ENCODE measurements around the gene HSDL1. TPM values are rescaled to one million over a fixed set of nuclear protein-coding genes. Genes with fewer than 3 reads are reported as not detected.

HSDL1 gene
- total RNA-seq, 1 experiment from 2014 or later, result 55.2 TPM

- Histone ChIP-seq H4K20me1 (ENCODE audit: insufficient read depth, low read depth, low read length) (peaks cover 7% of the 10 kb centered on the region; the same call in 1 of the 2 replicates), H3K27me3 (ENCODE audit: low read length) (no peaks in the 10 kb centered on the region), H3K27ac (ENCODE audit: low read length) (no peak overlapping the region), H3K36me3 (ENCODE audit: insufficient read depth, low read length) (no peaks in the 10 kb centered on the region), H3K4me1 (ENCODE audit: low read length) (peaks cover 15% of the 10 kb centered on the region), H3K9me3 (ENCODE audit: low read length) (no peaks in the 10 kb centered on the region), H3K4me2 (ENCODE audit: low read depth, low read length, poor library complexity, severe bottlenecking) (no peak overlapping the region), H3K9me2 (replicated peaks; ENCODE audit: insufficient read depth, low read length) (no peaks in the 10 kb centered on the region), H2AFZ (ENCODE audit: low read length) (no peak overlapping the region), H3K79me2 (ENCODE audit: low read length) (peaks cover 96% of the 10 kb centered on the region), H3K9ac (ENCODE audit: low read length) (no peak overlapping the region), H3K4me3 (ENCODE audit: low read length) (no peak overlapping the region)
- DNase-seq, result no peak
Measured at GRCh38 chr16:84105301-84105815, 39.6 kb downstream of the HSDL1 start.

- H4K20me1 ChIP-seq (ENCODE audit: insufficient read depth, low read depth, low read length), result no peaks in the 10 kb centered on the region
- H3K27me3 ChIP-seq (ENCODE audit: low read length), result no peaks in the 10 kb centered on the region
- no peaks in the 10 kb centered on the region for H3K9me2 ChIP-seq (replicated peaks; ENCODE audit: insufficient read depth, low read length)
- H3K36me3 ChIP-seq (ENCODE audit: insufficient read depth, low read length), result no peaks in the 10 kb centered on the region
- DNase-seq, result no peak
- no peak overlapping the region for H2AFZ ChIP-seq (ENCODE audit: low read length)
- H3K4me1 ChIP-seq (ENCODE audit: low read length), result peaks cover 10% of the 10 kb centered on the region
- H3K27ac ChIP-seq (ENCODE audit: low read length), result no peak overlapping the region
- no peak overlapping the region for H3K9ac ChIP-seq (ENCODE audit: low read length)
- no peak overlapping the region for H3K4me3 ChIP-seq (ENCODE audit: low read length)
- H3K4me2 ChIP-seq (ENCODE audit: low read depth, low read length, poor library complexity, severe bottlenecking), result no peak overlapping the region
- H3K79me2 ChIP-seq (ENCODE audit: low read length), result peaks cover 93% of the 10 kb centered on the region
- no peaks in the 10 kb centered on the region for H3K9me3 ChIP-seq (ENCODE audit: low read length)
Measured at GRCh38 chr16:84104231-84104630, 40.7 kb downstream of the HSDL1 start.

DNA sequence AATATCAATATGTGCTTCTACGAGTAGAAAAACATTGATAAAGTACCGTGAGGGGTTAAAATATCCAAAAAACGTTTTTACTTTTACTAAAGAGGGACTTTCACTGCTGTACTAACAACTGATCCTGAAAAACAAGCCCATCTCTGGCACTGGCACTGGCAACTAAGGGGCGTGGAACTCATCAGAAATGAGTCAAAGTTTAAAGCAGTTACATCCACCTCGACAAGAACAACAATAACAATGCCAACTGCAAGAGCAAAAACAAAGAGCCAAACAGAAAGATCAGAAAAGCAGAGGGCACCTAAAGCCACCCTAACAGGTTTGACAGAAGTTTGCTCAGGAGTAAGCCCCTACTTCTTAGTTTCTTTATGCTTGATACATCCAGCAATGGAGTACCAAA lies 41.3 kb downstream of the HSDL1 start:
- H3K79me2 ChIP-seq (ENCODE audit: low read length), result peaks cover 93% of the 10 kb centered on the region
- no peak overlapping the region for H3K9ac ChIP-seq (ENCODE audit: low read length)
- H3K9me2 ChIP-seq (replicated peaks; ENCODE audit: insufficient read depth, low read length), result no peaks in the 10 kb centered on the region
- no peak overlapping the region for H3K4me3 ChIP-seq (ENCODE audit: low read length)
- no peaks in the 10 kb centered on the region for H3K27me3 ChIP-seq (ENCODE audit: low read length)
- no peaks in the 10 kb centered on the region for H4K20me1 ChIP-seq (ENCODE audit: insufficient read depth, low read depth, low read length)
- no peak for DNase-seq
- H3K4me1 ChIP-seq (ENCODE audit: low read length), result peaks cover 10% of the 10 kb centered on the region
- H3K27ac ChIP-seq (ENCODE audit: low read length), result no peak overlapping the region
- no peaks in the 10 kb centered on the region for H3K36me3 ChIP-seq (ENCODE audit: insufficient read depth, low read length)
- H2AFZ ChIP-seq (ENCODE audit: low read length), result no peak overlapping the region
- H3K9me3 ChIP-seq (ENCODE audit: low read length), result no peaks in the 10 kb centered on the region
- H3K4me2 ChIP-seq (ENCODE audit: low read depth, low read length, poor library complexity, severe bottlenecking), result no peak overlapping the region

GRCh38 chr16:84098939-84099338 lies 46.0 kb downstream of the HSDL1 start:
- Histone ChIP-seq H3K79me2 (ENCODE audit: low read length) (peaks cover 74% of the 10 kb centered on the region), H3K9ac (ENCODE audit: low read length) (no peak overlapping the region), H3K27ac (ENCODE audit: low read length) (no peak overlapping the region), H3K4me2 (ENCODE audit: low read depth, low read length, poor library complexity, severe bottlenecking) (no peak overlapping the region), H3K9me2 (replicated peaks; ENCODE audit: insufficient read depth, low read length) (no peaks in the 10 kb centered on the region), H3K36me3 (ENCODE audit: insufficient read depth, low read length) (peaks cover 25% of the 10 kb centered on the region; the same call in 1 of the 2 replicates), H3K27me3 (ENCODE audit: low read length) (no peaks in the 10 kb centered on the region), H3K4me3 (ENCODE audit: low read length) (no peak overlapping the region), H3K4me1 (ENCODE audit: low read length) (peaks cover 10% of the 10 kb centered on the region), H2AFZ (ENCODE audit: low read length) (no peak overlapping the region), H3K9me3 (ENCODE audit: low read length) (no peaks in the 10 kb centered on the region), H4K20me1 (ENCODE audit: insufficient read depth, low read depth, low read length) (no peaks in the 10 kb centered on the region; the same call in 1 of the 2 replicates)
- DNase-seq, result no peak

- Histone ChIP-seq H3K9me3 (ENCODE audit: low read length) (no peaks in the 10 kb centered on the region), H3K9ac (ENCODE audit: low read length) (no peak overlapping the region), H3K9me2 (replicated peaks; ENCODE audit: insufficient read depth, low read length) (no peaks in the 10 kb centered on the region), H4K20me1 (ENCODE audit: insufficient read depth, low read depth, low read length) (no peaks in the 10 kb centered on the region; the same call in 1 of the 2 replicates), H3K27ac (ENCODE audit: low read length) (no peak overlapping the region), H3K36me3 (ENCODE audit: insufficient read depth, low read length) (peaks cover 27% of the 10 kb centered on the region), H3K4me3 (ENCODE audit: low read length) (no peak overlapping the region), H2AFZ (ENCODE audit: low read length) (no peak overlapping the region), H3K27me3 (ENCODE audit: low read length) (no peaks in the 10 kb centered on the region), H3K79me2 (ENCODE audit: low read length) (peaks cover 53% of the 10 kb centered on the region), H3K4me1 (ENCODE audit: low read length) (peaks cover 13% of the 10 kb centered on the region), H3K4me2 (ENCODE audit: low read depth, low read length, poor library complexity, severe bottlenecking) (no peak overlapping the region)
- no peak for DNase-seq
Measured at GRCh38 chr16:84096447-84097005, 48.5 kb downstream of the HSDL1 start.

- Histone ChIP-seq H3K9me2 (replicated peaks; ENCODE audit: insufficient read depth, low read length) (no peaks in the 10 kb centered on the region), H3K9me3 (ENCODE audit: low read length) (no peaks in the 10 kb centered on the region), H3K4me1 (ENCODE audit: low read length) (peaks cover 15% of the 10 kb centered on the region), H3K9ac (ENCODE audit: low read length) (no peak overlapping the region), H2AFZ (ENCODE audit: low read length) (no peak overlapping the region), H3K4me3 (ENCODE audit: low read length) (no peak overlapping the region), H3K79me2 (ENCODE audit: low read length) (peaks cover 45% of the 10 kb centered on the region), H3K27me3 (ENCODE audit: low read length) (no peaks in the 10 kb centered on the region), H3K4me2 (ENCODE audit: low read depth, low read length, poor library complexity, severe bottlenecking) (no peak overlapping the region), H4K20me1 (ENCODE audit: insufficient read depth, low read depth, low read length) (no peaks in the 10 kb centered on the region; the same call in 1 of the 2 replicates), H3K36me3 (ENCODE audit: insufficient read depth, low read length) (peaks cover 32% of the 10 kb centered on the region), H3K27ac (ENCODE audit: low read length) (no peak overlapping the region)
- DNase-seq, result no peak
Measured at GRCh38 chr16:84095466-84095865, 49.5 kb downstream of the HSDL1 start.

- Histone ChIP-seq H3K4me3 (ENCODE audit: low read length) (no peak overlapping the region), H3K9ac (ENCODE audit: low read length) (no peak overlapping the region), H3K4me1 (ENCODE audit: low read length) (peaks cover 29% of the 10 kb centered on the region), H3K36me3 (ENCODE audit: insufficient read depth, low read length) (peaks cover 32% of the 10 kb centered on the region), H3K79me2 (ENCODE audit: low read length) (peaks cover 42% of the 10 kb centered on the region), H3K4me2 (ENCODE audit: low read depth, low read length, poor library complexity, severe bottlenecking) (no peak overlapping the region), H3K9me3 (ENCODE audit: low read length) (no peaks in the 10 kb centered on the region), H3K27me3 (ENCODE audit: low read length) (no peaks in the 10 kb centered on the region), H4K20me1 (ENCODE audit: insufficient read depth, low read depth, low read length) (no peaks in the 10 kb centered on the region; the same call in 1 of the 2 replicates), H2AFZ (ENCODE audit: low read length) (no peak overlapping the region), H3K9me2 (replicated peaks; ENCODE audit: insufficient read depth, low read length) (no peaks in the 10 kb centered on the region), H3K27ac (ENCODE audit: low read length) (no peak overlapping the region)
- no peak for DNase-seq
Measured at GRCh38 chr16:84093879-84094270, 51.1 kb downstream of the HSDL1 start.

- H4K20me1 ChIP-seq (ENCODE audit: insufficient read depth, low read depth, low read length), result no peaks in the 10 kb centered on the region; the same call in 1 of the 2 replicates
- DNase-seq, result no peak
- no peak overlapping the region for H3K9ac ChIP-seq (ENCODE audit: low read length)
- H3K27me3 ChIP-seq (ENCODE audit: low read length), result no peaks in the 10 kb centered on the region
- H3K4me1 ChIP-seq (ENCODE audit: low read length), result peaks cover 35% of the 10 kb centered on the region
- H3K4me2 ChIP-seq (ENCODE audit: low read depth, low read length, poor library complexity, severe bottlenecking), result no peak overlapping the region
- H3K27ac ChIP-seq (ENCODE audit: low read length), result no peak overlapping the region
- H3K36me3 ChIP-seq (ENCODE audit: insufficient read depth, low read length), result peaks cover 35% of the 10 kb centered on the region
- peaks cover 38% of the 10 kb centered on the region for H3K79me2 ChIP-seq (ENCODE audit: low read length)
- no peaks in the 10 kb centered on the region for H3K9me3 ChIP-seq (ENCODE audit: low read length)
- no peaks in the 10 kb centered on the region for H3K9me2 ChIP-seq (replicated peaks; ENCODE audit: insufficient read depth, low read length)
- H3K4me3 ChIP-seq (ENCODE audit: low read length), result no peak overlapping the region
- no peak overlapping the region for H2AFZ ChIP-seq (ENCODE audit: low read length)
Measured at GRCh38 chr16:84093120-84093878, 51.7 kb downstream of the HSDL1 start.

Data from Karpas-422 (cell line).